GM12872 (cell line): Measurements from ENCODE around the gene EPHA2.

ENCODE experiments used
- TF ChIP-seq, protein P1 (sequence below): IDR thresholded peaks from 3 replicates; pipeline ENCODE4 v1.5.1; 2011; ENCODE audit warnings: low read depth, mild to moderate bottlenecking, low read length, moderate library complexity; ENCODE audit not compliant: insufficient read depth

The EPHA2 gene

DNA sequence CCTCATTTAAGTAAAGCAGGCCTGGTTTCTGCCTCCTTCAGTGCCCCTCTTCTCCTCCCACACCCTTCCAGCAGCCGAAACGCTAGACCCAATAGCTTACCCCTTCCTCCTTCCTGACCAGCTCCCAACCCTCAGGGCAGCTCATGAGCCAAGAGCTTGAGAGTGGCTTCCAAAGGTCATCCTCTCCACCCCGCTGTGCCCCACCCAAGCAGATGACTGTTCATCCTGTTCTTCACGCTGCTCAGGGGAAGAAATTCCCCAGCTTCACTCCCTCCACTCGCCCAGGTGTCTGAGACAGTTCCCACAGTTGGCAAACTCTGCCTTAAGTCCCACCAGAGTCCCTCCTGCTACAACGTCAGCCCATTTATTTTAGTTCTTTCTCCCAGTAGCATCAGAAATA, 33.1 kb upstream of the EPHA2 start:
- TF ChIP-seq, protein P1, sequence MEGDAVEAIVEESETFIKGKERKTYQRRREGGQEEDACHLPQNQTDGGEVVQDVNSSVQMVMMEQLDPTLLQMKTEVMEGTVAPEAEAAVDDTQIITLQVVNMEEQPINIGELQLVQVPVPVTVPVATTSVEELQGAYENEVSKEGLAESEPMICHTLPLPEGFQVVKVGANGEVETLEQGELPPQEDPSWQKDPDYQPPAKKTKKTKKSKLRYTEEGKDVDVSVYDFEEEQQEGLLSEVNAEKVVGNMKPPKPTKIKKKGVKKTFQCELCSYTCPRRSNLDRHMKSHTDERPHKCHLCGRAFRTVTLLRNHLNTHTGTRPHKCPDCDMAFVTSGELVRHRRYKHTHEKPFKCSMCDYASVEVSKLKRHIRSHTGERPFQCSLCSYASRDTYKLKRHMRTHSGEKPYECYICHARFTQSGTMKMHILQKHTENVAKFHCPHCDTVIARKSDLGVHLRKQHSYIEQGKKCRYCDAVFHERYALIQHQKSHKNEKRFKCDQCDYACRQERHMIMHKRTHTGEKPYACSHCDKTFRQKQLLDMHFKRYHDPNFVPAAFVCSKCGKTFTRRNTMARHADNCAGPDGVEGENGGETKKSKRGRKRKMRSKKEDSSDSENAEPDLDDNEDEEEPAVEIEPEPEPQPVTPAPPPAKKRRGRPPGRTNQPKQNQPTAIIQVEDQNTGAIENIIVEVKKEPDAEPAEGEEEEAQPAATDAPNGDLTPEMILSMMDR, result no peak

DNA sequence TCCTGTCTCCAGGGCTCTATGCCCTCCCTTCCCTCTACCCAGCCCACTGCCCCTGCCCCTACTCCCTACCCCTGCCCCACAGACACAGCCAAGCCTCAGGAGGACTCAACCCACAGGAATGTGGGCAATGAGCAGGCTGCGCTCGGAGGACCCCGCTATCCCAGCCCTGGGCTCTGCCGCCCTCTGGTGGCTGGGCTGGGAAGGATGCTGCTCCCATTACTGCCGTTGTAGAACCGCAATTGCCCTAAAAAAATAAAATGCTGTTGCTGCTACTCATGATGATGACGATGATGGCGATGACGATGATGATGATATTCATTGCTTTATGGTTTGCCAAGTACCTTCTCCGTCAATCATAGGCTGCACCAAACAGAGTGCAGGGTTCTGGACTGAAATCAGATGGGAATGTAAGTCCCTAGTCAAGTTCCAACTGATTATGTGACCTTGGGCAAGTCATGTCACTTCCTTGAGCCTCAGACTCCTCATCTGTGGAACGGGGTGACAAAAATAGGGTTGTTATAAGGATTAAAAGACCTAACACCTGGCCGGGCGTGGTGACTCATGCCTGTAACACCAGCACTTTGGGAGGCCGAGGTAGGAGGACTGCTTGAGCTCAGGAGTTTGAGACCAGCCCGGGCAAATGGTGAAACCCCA, 32.0 kb upstream of the EPHA2 start:
- TF ChIP-seq, protein P1, result peak; percentile 97

DNA sequence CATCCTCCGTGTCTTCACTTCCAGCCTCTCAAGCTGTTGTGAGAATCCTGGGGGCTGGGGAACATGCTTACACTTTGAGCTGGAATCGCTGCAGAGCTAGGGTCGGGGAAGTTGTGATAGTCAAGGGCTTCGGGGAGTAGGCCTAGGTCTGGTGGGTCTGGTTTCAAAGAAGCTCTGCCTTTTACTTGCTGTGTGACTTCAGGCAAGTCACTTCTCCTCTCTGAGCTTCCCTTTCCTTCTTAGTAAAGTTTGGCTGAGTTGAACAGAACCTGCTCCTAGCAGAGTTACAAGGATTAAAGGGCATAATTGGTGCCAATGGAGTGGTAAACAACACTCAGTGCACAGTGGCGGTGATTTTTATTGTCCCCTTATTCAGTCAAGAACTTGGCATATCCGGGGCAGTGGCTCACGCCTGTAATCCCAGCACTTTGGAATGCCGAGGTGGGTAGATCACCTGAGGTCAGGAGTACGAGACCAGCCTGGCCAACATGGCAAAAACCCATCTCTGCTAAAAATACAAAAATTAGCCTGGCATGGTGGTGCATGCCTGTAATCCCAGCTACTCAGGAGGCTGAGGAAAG, 30.9 kb upstream of the EPHA2 start:
- TF ChIP-seq, protein P1, result no peak

DNA sequence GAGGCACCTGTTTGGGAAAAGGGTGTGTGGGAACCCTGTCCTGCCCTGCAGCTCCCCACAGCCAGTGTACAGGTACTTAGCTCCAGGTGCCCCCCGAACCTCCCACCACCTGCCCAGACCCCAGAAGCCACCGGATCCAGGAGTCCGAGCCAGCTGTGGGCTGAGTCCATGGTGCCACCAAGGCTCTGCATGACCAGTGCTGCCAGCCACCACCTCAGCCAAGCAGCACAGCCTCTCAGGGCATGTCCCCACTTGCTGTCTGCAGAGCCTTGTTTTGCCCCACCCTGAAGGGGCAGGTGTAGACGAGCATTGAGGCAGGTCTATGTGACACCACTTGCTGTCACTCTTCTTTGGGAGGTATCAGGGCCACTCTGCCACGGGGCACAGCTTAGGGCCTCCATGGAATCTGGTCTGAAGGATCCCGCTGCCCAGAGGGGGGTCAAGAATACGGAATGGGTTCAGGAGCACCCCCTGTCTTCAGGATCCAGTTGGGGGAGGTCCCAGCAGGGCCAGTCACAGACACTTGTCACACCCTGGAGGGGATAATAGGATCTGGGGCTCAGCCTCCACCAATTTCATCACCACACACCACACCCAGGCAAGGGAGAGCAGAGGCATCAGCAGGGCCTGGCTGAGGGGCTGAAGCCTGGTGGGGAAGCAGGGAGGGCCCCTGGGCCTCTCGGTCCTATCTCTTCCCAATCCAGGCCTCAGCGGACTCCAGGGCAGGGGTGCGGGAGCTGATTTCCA, 28.9 kb upstream of the EPHA2 start:
- TF ChIP-seq, protein P1, result no peak

DNA sequence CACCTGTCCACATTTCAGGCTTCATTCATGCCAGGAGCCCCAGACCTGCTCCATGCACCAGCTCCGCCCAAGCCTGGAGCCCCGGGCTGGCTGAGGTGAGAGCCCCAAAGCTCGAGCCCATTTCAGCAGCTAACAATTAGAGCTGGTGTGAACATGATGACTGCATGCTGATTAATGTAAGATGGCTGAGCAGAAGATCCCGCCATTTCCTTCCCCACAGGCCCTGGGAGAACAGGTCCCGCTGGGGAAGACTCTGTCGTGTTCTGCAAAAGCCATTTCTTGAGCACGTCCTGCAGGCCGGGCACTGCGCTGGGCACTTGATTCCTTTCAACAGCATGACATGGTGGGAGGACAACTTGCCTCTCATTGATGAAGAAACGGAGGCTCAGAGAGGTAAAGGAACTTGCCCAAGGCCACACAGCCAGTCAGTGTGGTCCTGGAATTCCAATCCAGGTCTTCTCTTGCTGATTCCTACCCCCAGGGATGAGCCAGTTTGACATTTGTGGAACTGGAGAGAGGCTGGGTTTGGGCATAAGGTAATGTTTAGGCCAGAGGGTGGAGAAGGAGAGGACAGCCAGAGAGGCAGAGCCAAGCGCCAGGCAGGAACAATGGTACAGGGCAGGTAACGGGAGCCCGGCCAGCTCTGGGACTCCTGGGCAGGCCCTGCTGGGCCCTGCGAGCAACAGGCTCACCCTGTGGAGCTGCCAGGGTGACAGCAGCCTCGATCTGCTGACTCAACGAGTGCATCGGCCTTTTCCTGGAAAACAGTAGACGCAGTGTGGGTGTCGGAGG, 28.1 kb upstream of the EPHA2 start:
- TF ChIP-seq, protein P1, result no peak

DNA sequence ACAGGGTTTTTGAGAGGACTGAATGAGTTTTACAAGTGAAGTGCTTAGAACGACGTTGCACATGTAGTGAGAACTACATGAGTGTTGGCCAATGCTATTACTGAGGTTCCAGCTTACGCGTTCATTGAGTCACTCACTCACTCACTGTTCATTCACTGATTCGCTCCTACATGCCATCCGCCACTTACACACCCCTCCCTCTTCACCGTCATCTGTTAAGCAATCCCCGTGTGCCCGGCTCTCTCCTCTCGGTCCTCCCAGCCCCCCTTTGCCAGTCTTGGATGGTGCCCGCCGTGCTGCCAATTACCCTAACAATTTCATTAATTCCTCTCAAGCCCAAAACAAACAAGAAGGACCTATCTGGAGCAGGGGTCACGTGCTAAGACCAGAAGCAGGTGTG, 27.3 kb upstream of the EPHA2 start:
- TF ChIP-seq, protein P1, result no peak
